Measurements from ENCODE around the gene EHD3. TPM values are rescaled to one million over a fixed set of nuclear protein-coding genes. Genes with fewer than 3 reads are reported as not detected.

EHD3 gene
- total RNA-seq, 2 donors from 2014 or later: 35.8 to 61.6 TPM

DNA sequence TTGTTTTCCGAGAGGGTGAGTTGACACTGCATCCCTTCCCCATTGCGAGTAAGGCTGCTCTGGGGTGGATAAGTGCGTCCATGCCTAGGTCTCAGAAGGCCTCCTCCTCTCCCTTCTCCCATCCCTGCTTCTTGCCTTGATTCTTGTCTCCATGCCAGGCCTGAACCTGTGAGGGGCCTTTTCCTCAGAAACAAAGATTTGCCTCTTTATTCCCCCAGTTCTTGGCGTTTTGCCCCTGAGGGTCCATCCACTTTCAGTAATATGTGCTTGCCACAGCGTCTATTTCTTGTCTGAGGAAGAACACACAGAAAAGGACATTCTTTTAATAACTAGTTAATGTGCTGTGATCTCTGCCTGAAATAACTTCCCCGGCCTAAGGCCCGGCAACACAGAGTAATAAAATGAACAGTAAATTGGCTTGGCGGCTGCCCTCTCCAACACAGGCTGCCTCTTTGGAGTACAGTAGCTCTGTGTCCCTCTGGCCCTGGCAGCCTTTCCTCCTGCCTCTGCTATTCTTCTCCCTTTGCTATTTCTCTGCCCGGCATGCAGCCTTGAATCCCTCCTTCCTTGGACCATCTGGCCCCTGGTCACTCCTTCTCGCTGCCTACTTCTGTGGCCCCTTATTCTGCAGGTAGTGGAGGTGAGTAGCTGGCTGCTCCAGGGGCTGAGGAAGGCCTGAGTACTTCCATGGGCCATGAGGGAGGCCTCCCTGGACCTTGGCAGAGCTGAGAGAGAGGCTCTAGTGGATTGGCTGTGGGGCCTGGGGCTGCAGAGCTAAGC lies 4.4 kb downstream of the EHD3 start:
- Histone ChIP-seq H3K27ac (peak overlapping the region; percentile 90 to 95), H3K4me1 (ENCODE audit: control insufficient read depth in 1 of 2, low read depth in 2 of 2) (peaks cover 39 to 75% of the 10 kb centered on the region in 2 donors), H3K9me3 (no peaks in the 10 kb centered on the region), H3K36me3 (no peaks in the 10 kb centered on the region), H3K27me3 (replicated peaks; ENCODE audit: insufficient read depth) (no peaks in the 10 kb centered on the region), H3K4me3 (peak overlapping the region; percentile 1)
- TF ChIP-seq, protein P1, sequence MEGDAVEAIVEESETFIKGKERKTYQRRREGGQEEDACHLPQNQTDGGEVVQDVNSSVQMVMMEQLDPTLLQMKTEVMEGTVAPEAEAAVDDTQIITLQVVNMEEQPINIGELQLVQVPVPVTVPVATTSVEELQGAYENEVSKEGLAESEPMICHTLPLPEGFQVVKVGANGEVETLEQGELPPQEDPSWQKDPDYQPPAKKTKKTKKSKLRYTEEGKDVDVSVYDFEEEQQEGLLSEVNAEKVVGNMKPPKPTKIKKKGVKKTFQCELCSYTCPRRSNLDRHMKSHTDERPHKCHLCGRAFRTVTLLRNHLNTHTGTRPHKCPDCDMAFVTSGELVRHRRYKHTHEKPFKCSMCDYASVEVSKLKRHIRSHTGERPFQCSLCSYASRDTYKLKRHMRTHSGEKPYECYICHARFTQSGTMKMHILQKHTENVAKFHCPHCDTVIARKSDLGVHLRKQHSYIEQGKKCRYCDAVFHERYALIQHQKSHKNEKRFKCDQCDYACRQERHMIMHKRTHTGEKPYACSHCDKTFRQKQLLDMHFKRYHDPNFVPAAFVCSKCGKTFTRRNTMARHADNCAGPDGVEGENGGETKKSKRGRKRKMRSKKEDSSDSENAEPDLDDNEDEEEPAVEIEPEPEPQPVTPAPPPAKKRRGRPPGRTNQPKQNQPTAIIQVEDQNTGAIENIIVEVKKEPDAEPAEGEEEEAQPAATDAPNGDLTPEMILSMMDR (IDR thresholded peaks at IDR 0.05): no peak
- DNase-seq (ENCODE audit: low spot score): no peak
- ATAC-seq (ENCODE audit: insufficient number of reproducible peaks, low FRiP score, low read depth): no peak

DNA sequence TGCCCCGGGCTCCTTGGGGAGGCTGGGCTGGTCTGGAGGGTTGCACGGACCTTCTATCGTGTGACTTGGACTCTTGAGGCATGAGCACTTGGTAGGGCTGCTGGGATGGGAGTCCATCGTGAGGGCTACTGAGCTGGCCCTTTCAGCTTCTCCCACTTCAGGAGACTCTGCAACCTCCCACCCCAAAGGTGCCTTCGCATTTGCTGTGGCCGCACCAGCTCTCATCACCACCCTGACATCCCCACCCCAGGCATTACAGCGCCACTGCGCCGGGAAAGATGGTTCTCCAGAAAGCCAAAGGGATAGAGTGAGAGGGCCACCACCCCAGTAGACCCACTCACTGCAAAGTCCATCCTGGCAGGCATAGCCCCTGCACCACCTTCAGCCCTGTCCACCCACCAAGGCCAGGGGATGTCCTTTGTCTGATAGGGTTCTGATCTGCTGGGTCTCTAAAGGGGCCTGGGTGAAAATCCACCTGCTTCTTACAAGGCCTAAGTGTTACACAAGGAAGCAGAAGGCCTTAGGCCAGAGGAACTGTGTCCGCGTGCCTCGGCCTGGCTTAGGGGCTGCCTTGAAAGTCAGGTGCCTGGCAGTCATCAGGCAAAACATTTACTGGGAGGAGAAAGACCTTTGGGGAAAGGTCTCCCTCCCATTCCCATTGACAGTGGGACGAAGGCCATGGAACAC lies 5.1 kb downstream of the EHD3 start:
- TF ChIP-seq, protein P1 (IDR thresholded peaks at IDR 0.05): no peak
- no peaks in the 10 kb centered on the region for H3K27me3 ChIP-seq (replicated peaks; ENCODE audit: insufficient read depth)
- peak overlapping the region; percentile 90 to 95 for H3K27ac ChIP-seq
- H3K9me3 ChIP-seq: no peaks in the 10 kb centered on the region
- ATAC-seq (ENCODE audit: insufficient number of reproducible peaks, low FRiP score, low read depth) (no peak), DNase-seq (ENCODE audit: low spot score) (no peak)
- no peak overlapping the region for H3K4me3 ChIP-seq
- peaks cover 39 to 71% of the 10 kb centered on the region in 2 donors for H3K4me1 ChIP-seq (ENCODE audit: control insufficient read depth in 1 of 2, low read depth in 2 of 2)
- peaks cover 2% of the 10 kb centered on the region for H3K36me3 ChIP-seq

DNA sequence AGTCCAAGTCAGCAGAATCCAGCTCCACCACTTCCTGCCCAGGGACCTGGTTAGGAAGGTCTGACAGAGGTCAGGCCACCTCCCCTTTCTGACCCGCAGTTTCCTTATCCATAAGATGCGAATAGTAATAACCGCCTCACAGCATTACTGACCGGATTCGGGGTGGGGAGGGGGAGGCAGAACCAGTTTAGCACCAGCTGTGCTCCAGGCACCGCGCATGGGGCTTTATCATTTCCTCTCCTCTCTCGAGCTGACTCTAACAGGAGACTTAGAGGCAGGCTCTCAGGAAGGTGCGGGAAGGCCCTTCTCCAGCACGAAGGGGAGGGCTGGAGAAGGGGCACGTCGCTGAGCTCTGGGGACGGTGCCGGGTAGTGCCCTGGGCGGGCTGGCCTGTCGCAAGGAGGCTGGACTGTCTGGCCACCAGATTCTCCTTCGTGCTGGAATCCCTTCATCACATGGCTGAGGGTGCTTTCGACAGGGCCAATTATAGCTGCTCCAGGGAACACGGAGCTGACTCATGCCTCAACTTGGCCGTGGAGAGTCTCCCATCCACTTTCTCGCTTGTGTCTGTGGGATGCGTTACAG lies 5.7 kb downstream of the EHD3 start:
- Histone ChIP-seq H3K27me3 (replicated peaks; ENCODE audit: insufficient read depth) (no peaks in the 10 kb centered on the region), H3K27ac (peak overlapping the region; percentile 90 to 95), H3K4me3 (peak overlapping the region; percentile 49), H3K9me3 (no peaks in the 10 kb centered on the region), H3K36me3 (peaks cover 8% of the 10 kb centered on the region), H3K4me1 (ENCODE audit: control insufficient read depth in 1 of 2, low read depth in 2 of 2) (peaks cover 39 to 67% of the 10 kb centered on the region in 2 donors)
- DNase-seq (ENCODE audit: low spot score): peak; percentile 52
- peak; percentile 67 for ATAC-seq (ENCODE audit: insufficient number of reproducible peaks, low FRiP score, low read depth)
- TF ChIP-seq, protein P1 (IDR thresholded peaks at IDR 0.05): no peak

DNA sequence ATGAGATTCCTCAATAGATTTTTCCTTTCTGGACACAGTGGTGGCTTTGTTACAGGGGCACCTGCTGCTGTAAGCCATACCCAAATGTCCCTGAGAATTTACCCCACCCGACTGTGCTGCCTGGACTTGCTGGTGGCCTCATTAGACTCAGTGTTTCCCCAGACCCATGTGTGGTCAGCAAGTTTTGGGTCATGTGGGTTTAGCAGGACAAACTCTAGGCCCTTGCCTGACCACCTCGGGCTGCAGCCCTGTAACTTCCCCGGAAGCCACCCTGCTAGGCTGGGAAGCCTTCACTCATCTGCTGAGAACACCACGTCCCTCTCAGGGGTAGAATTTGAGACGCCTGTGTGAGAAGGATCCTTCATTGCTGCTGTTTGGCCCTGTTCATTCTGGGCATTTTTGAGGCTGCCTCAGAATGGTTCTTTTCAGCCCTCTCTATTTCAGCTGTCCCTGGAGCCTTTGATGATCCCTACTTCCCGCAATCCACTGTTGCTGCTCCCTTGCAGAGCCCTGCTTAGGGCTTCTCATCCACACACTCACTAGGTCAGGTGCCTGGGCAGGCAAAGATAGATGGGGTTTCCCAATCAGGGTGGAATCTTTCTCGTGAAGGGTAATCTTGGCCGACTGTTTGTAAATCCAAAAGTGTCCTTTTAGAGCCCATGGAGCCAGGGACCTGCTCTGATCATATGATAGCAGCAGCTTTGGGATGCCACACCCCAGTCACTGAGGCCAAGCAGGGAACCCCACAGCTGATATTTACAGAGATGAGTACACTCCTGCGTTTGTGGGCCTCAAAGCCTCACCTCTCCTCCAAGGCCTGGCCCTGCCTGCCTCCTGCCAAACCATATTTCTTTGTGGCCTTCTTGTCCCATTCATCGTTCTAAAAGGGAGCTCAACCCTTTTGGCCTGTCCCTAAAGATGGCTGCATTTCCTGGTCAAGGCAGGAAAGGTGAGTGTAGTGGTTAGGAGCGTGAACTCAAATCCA lies 6.7 kb downstream of the EHD3 start:
- H3K27ac ChIP-seq: peak overlapping the region; percentile 90 to 95
- TF ChIP-seq, protein P1 (IDR thresholded peaks at IDR 0.05): no peak
- H3K27me3 ChIP-seq (replicated peaks; ENCODE audit: insufficient read depth): no peaks in the 10 kb centered on the region
- H3K4me1 ChIP-seq (ENCODE audit: control insufficient read depth in 1 of 2, low read depth in 2 of 2): peaks cover 34 to 57% of the 10 kb centered on the region in 2 donors
- H3K4me3 ChIP-seq: peak overlapping the region; percentile 49
- H3K36me3 ChIP-seq: peaks cover 10% of the 10 kb centered on the region
- DNase-seq (ENCODE audit: low spot score) (no peak), ATAC-seq (ENCODE audit: insufficient number of reproducible peaks, low FRiP score, low read depth) (peak; percentile 6)
- H3K9me3 ChIP-seq: no peaks in the 10 kb centered on the region
